NCI-H1105 treated with DMSO at 0.1 percent for 48 hours (cell line): Measurements from ENCODE around the gene IFNA14.
"Not testable (repeated sequence)": the region's sequence is repeated elsewhere in the genome, so short reads cannot be mapped to it uniquely, and the experiment has no call there.

ENCODE experiments used
- DNase-seq: peaks from one replicate; lab custom pipeline; 2025; lab: John Stamatoyannopoulos, UW

Gene IFNA14

GRCh38 chr9:21213411-21214326 lies 26.1 kb downstream of the IFNA14 start:
- DNase-seq: not testable (repeated sequence)

GRCh38 chr9:21212160-21212559 lies 27.6 kb downstream of the IFNA14 start:
- not testable (repeated sequence) for DNase-seq

- DNase-seq: not testable (repeated sequence)
Measured at GRCh38 chr9:21210782-21211181, 29.0 kb downstream of the IFNA14 start.

- DNase-seq: no peak
Measured at GRCh38 chr9:21210311-21210710, 29.5 kb downstream of the IFNA14 start.

GRCh38 chr9:21207043-21207442 lies 32.8 kb downstream of the IFNA14 start, which contains the start of gene IFNA10:
Gene IFNA10 (minus strand): TSS chr9:21207143. CDS start chr9:21207097, 46 bp downstream.
- DNase-seq: not testable (repeated sequence)

- no peak for DNase-seq
Measured at GRCh38 chr9:21205204-21205603, 34.6 kb downstream of the IFNA14 start.

- DNase-seq: not testable (repeated sequence)
Measured at GRCh38 chr9:21202105-21202504, 37.7 kb downstream of the IFNA14 start, which contains the start of gene IFNA7. Gene IFNA7 (minus strand): TSS chr9:21202205. CDS start chr9:21202165, 40 bp downstream.

GRCh38 chr9:21194867-21195776 lies 44.7 kb downstream of the IFNA14 start:
- not testable (repeated sequence) for DNase-seq
